Testis (tissue), 3 donors: Measurements from ENCODE around the gene TOP1. TPM values are rescaled to one million over a fixed set of nuclear protein-coding genes. Genes with fewer than 3 reads are reported as not detected.
A peak's percentile ranks its signal among the peaks of the same experiment; 100 is the strongest.

Experiments used
- DNase-seq: peaks from one replicate; pipeline ENCODE4 v3.0.0-alpha.2; 2019
- H3K27ac ChIP-seq, 2 donors: fragments of 200-600 bp; sonication (generic); one replicate each; pipeline ENCODE4 v1.5.1; 2019
- H3K27me3 ChIP-seq: fragments of 200-600 bp; sonication (generic); one replicate; pipeline ENCODE4 v1.5.1; 2019
- H3K36me3 ChIP-seq: fragments of 200-600 bp; sonication (generic); one replicate; pipeline ENCODE4 v1.5.1; 2017; ENCODE audit warnings: low read depth; ENCODE audit errors: missing control alignments
- H3K4me1 ChIP-seq: fragments of 200-600 bp; sonication (generic); one replicate; pipeline ENCODE4 v1.5.1; 2019
- H3K4me3 ChIP-seq, 2 donors: fragments of 200-600 bp; sonication (generic); one replicate each; pipeline ENCODE4 v1.5.1; 2017 to 2019
- H3K9me3 ChIP-seq: fragments of 200-600 bp; sonication (generic); one replicate; pipeline ENCODE4 v1.5.1; 2017
- POLR2A ChIP-seq: fragments of 450-650 bp; IDR thresholded peaks from one replicate; pipeline ENCODE4 v1.6.1; 2017; ENCODE audit warnings: antibody characterized with exemption, mild to moderate bottlenecking, moderate library complexity
- WGBS, 2 donors: methylation state at CpG; one replicate each; pipeline ENCODE4 v1.1.5; 2018; 5-methylcytosine and 5-hydroxymethylcytosine counted together
- intact Hi-C: fragments of 100-400 bp; cut with DNase I; formaldehyde crosslinking; loops from one replicate; pipeline ENCODE4 v1.15.1; 2023; ENCODE audit warnings: low total_unique reads
- polyA plus RNA-seq: library from polyadenylated mRNA; stranded (reverse); fragments of 350-450 nt; fragmentation: Illumina TruSeq; extraction: RNeasy Lipid Tissue Mini Kit (QIAGEN cat#74804); gene quantifications from one replicate; pipeline ENCODE4 v1.2.3, GENCODE V29; 2014; ENCODE audit warnings: low read depth, low replicate concordance; ENCODE audit not compliant: insufficient read depth
- total RNA-seq, 2 donors: library from RNA; depleted of rRNA; stranded (reverse); fragments of >200 nt; gene quantifications; one replicate each; pipeline ENCODE4 v1.2.3, GENCODE V29; 2016
- TF ChIP-seq, protein P1 (sequence below), 3 experiments: fragments of 450-650 bp in 2 of 3; fragments of 200-600 bp in 1 of 3; sonication (generic) in 1 of 3; IDR thresholded peaks; one replicate each; pipeline ENCODE4 v1.5.1; 2016 to 2019; ENCODE audit warnings: antibody characterized with exemption in 3 of 3, mild to moderate bottlenecking in 2 of 3, moderate library complexity in 1 of 3

TOP1 gene
- total and polyA plus RNA-seq, 3 donors from 2014 or later: 12.1 to 36.6 (median 33.8) TPM

DNA sequence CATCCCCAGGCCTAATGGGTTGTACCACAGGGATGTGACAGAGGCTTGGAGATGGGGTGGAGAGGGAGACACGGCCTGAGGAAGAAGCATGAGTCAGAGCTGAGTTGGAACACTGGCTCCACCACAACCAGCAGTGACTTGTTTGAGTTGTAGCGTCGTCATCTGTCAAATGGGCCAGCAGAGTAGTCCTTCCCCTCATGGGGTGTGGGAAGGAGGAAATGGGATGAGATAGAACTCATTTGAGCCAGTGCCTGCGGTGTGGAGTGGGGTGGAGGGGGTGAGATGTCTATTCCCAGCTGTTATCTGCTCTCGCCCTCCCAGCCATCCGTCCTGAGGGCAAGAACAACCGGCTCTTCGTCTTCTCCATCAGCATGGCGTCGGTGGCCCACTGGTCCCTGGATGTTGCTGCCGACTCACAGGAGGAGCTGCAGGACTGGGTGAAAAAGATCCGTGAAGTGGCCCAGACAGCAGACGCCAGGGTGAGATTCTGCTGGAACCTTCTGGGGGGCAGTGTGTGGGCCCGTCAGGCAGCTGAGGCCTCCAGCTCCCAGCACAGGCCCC, 141.2 kb downstream of the TOP1 start:
- TF ChIP-seq, protein P1, sequence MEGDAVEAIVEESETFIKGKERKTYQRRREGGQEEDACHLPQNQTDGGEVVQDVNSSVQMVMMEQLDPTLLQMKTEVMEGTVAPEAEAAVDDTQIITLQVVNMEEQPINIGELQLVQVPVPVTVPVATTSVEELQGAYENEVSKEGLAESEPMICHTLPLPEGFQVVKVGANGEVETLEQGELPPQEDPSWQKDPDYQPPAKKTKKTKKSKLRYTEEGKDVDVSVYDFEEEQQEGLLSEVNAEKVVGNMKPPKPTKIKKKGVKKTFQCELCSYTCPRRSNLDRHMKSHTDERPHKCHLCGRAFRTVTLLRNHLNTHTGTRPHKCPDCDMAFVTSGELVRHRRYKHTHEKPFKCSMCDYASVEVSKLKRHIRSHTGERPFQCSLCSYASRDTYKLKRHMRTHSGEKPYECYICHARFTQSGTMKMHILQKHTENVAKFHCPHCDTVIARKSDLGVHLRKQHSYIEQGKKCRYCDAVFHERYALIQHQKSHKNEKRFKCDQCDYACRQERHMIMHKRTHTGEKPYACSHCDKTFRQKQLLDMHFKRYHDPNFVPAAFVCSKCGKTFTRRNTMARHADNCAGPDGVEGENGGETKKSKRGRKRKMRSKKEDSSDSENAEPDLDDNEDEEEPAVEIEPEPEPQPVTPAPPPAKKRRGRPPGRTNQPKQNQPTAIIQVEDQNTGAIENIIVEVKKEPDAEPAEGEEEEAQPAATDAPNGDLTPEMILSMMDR (IDR thresholded peaks at IDR 0.05): no peak
- TF ChIP-seq POLR2A: no peak
- 83 to 94% methylated on average over 14 of the region's 14 CpGs for WGBS, 2 donors
- Histone ChIP-seq H3K4me3 (no peak overlapping the region), H3K36me3 (no peaks in the 10 kb centered on the region), H3K4me1 (peaks cover 28% of the 10 kb centered on the region), H3K27ac (no peak overlapping the region), H3K9me3 (no peaks in the 10 kb centered on the region), H3K27me3 (no peaks in the 10 kb centered on the region)
- DNase-seq: no peak
- intact Hi-C loops: loop anchor here (10.0 kb wide), 2 partner anchors 65 to 165 kb away; no protein-coding TSS in a partner anchor

DNA sequence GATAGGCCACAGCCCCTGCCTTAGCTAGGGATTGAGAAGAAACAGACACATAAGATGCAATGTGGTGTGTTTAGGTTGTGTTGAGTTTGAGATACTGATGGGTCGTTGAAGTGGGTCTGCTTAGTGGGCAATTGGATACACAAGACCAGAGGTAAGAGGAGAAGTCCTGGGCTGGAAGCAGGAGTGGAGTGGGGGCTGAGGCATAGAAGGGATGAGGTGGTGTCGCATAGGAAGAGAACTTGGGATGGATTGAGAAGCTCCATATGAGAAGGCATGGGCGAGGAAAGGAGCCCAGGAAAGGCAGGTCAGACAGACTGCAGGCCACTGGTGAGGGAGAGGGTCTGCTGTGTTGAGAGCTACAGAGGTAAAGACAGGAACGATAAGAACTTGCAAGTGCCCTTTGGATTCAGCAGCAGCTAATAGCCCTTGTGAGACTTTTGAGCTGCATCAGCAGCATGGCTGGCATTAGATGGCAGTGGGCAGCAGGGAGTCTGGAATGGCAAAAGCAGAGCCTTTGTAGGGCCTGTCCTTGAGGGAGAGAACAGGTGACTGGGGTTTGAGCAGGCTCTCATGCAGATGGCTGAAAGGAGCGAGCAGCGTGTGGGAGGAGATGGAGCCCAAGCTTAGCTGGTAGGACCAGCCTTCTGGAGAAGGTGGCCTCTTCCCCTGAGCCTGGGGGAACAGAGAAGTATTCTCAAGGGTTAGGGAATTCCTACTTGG, 141.9 kb downstream of the TOP1 start:
- intact Hi-C loops: loop anchor here (10.0 kb wide), 2 partner anchors 64 to 164 kb away; no protein-coding TSS in a partner anchor
- TF ChIP-seq POLR2A: no peak
- TF ChIP-seq, protein P1 (IDR thresholded peaks at IDR 0.05): no peak
- Histone ChIP-seq H3K4me1 (peaks cover 34% of the 10 kb centered on the region), H3K4me3 (no peak overlapping the region), H3K27ac (no peak overlapping the region), H3K36me3 (no peaks in the 10 kb centered on the region), H3K27me3 (no peaks in the 10 kb centered on the region), H3K9me3 (no peaks in the 10 kb centered on the region)
- WGBS, 2 donors: 85 to 86% methylated on average over 6 of the region's 6 CpGs
- DNase-seq: no peak

DNA sequence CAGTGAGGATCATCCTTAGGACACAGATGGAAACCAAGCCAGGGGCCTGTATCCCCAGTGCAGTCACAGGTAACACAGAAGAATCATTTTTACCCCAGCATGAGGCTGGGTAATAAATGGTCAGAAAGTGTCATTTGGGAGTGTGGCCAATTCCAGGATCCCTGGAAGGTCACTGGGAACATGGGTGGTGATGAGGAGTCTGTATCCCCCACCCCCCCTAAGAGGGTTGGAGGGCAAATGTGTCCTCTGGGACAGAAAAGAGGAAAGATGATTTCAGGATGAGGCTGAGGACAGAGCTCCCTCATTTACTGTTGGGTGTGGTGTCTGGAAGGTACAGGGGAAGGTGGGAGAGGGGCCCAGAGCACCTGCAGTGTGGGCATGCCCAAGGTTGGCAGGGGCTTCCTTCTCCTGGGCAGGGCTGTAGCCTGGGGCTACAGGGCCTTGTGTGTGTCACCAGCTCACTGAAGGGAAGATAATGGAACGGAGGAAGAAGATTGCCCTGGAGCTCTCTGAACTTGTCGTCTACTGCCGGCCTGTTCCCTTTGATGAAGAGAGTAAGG, 143.2 kb downstream of the TOP1 start:
- peak; percentile 3 for DNase-seq
- Histone ChIP-seq H3K9me3 (no peaks in the 10 kb centered on the region), H3K4me3 (no peak overlapping the region), H3K36me3 (no peaks in the 10 kb centered on the region), H3K27me3 (no peaks in the 10 kb centered on the region), H3K27ac (peak overlapping the region; percentile 48 to 73), H3K4me1 (peaks cover 34% of the 10 kb centered on the region)
- WGBS, 2 donors: 37 to 39% methylated on average over 3 of the region's 3 CpGs
- TF ChIP-seq, protein P1 (IDR thresholded peaks at IDR 0.05): no peak
- no peak for TF ChIP-seq POLR2A
- intact Hi-C loops: loop anchor here (10.0 kb wide), 2 partner anchors 63 to 163 kb away; no protein-coding TSS in a partner anchor

DNA sequence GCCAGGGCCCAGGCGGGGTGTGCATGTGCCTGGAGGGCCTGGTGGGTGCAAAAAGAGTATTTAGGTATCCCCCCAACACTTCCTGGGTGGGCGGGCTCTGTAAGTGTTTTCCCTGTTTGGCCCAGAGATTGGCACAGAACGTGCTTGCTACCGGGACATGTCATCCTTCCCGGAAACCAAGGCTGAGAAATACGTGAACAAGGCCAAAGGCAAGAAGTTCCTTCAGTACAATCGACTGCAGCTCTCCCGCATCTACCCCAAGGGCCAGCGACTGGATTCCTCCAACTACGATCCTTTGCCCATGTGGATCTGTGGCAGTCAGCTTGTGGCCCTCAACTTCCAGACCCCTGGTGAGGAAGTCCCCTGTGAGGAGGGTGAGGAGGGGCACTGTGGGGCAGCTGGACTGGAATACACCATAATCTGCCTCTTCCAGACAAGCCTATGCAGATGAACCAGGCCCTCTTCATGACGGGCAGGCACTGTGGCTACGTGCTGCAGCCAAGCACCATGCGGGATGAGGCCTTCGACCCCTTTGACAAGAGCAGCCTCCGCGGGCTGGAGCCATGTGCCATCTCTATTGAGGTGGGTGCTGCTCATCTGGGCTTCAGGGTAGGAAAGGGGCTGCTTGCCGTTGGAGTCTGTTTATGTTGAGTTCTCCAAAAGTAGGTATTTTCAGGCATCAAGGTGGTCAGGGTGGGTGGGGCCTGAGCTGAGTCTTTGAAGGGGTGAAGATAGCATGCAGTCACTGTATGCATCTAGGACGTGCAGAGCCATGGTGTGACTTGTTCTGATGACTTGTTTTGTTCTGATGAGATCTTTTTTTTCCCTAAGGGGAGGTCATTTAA, 143.9 kb downstream of the TOP1 start:
- Histone ChIP-seq H3K4me3 (no peak overlapping the region), H3K4me1 (peaks cover 34% of the 10 kb centered on the region), H3K27me3 (no peaks in the 10 kb centered on the region), H3K36me3 (no peaks in the 10 kb centered on the region), H3K9me3 (no peaks in the 10 kb centered on the region), H3K27ac (peak overlapping the region; percentile 48 to 73)
- DNase-seq: peak; percentile 23
- intact Hi-C loops: loop anchor here (10.0 kb wide), 2 partner anchors 62 to 162 kb away; no protein-coding TSS in a partner anchor
- no peak for TF ChIP-seq POLR2A
- TF ChIP-seq, protein P1 (IDR thresholded peaks at IDR 0.05): no peak
- WGBS, 2 donors: 59 to 70% methylated on average over 12 to 18 of the region's 18 CpGs
